NCI-H2196 (cell line): ENCODE results near the gene SCNN1A.

Source experiments
- DNase-seq: peaks from one replicate; lab custom pipeline; 2025; ENCODE audit not compliant: unreplicated experiment; lab: John Stamatoyannopoulos, UW

SCNN1A gene

GRCh38 chr12:6369916-6370575 is 5.3 kb downstream of the SCNN1A start:
- no peak for DNase-seq

- DNase-seq: no peak
These were observed 6.3 kb downstream of the SCNN1A start for GRCh38 chr12:6368906-6369525.

- no peak for DNase-seq
These were observed 7.1 kb downstream of the SCNN1A start for GRCh38 chr12:6367969-6368892.

- no peak for DNase-seq
These were observed 8.0 kb downstream of the SCNN1A start for GRCh38 chr12:6367065-6367968.

GRCh38 chr12:6364044-6364374 is 11.4 kb downstream of the SCNN1A start:
- no peak for DNase-seq

- no peak for DNase-seq
These were observed 11.9 kb downstream of the SCNN1A start for GRCh38 chr12:6363330-6364043.

- DNase-seq: no peak
These were observed 12.4 kb downstream of the SCNN1A start for GRCh38 chr12:6363010-6363329.

- no peak for DNase-seq
These were observed 13.0 kb downstream of the SCNN1A start for GRCh38 chr12:6362403-6362802.

- no peak for DNase-seq
These were observed 13.5 kb downstream of the SCNN1A start for GRCh38 chr12:6361834-6362233.

- no peak for DNase-seq
These were observed 14.5 kb downstream of the SCNN1A start for GRCh38 chr12:6360578-6361490.

- DNase-seq: no peak
These were observed 15.2 kb downstream of the SCNN1A start for GRCh38 chr12:6360080-6360571.

- DNase-seq: no peak
These were observed 16.5 kb downstream of the SCNN1A start for GRCh38 chr12:6358881-6359280.

- DNase-seq: no peak
These were observed 19.0 kb downstream of the SCNN1A start for GRCh38 chr12:6356374-6356820.

- no peak for DNase-seq
These were observed 19.6 kb downstream of the SCNN1A start for GRCh38 chr12:6355491-6356373.

- DNase-seq: no peak
These were observed 20.6 kb downstream of the SCNN1A start for GRCh38 chr12:6354495-6355393.

GRCh38 chr12:6352193-6353173 is 22.9 kb downstream of the SCNN1A start:
- DNase-seq: no peak
